GM21723 (cell line): Measurements from ENCODE around the gene MBIP.
"Not testable (repeated sequence)": the region's sequence is repeated elsewhere in the genome, so short reads cannot be mapped to it uniquely, and the experiment has no call there.

ENCODE experiments used
- ATAC-seq: cut with Tn5 transposase; IDR thresholded peaks from one replicate; pipeline ENCODE4 v1.9.1; 2021; ENCODE audit warnings: mild to moderate bottlenecking, moderate library complexity; ENCODE audit not compliant: unreplicated experiment

Gene MBIP

GRCh38 chr14:36320200-36320896 lies at the start of gene MBIP:
Gene MBIP (minus strand): TSS chr14:36320637. CDS start chr14:36320588, 49 bp downstream.
- peak; percentile 98 for ATAC-seq

GRCh38 chr14:36367985-36368774 lies 47.7 kb upstream of the MBIP start:
- no peak for ATAC-seq

- no peak for ATAC-seq
Measured at GRCh38 chr14:36365766-36366165, 45.3 kb upstream of the MBIP start.

- ATAC-seq: no peak
Measured at GRCh38 chr14:36363704-36364103, 43.3 kb upstream of the MBIP start.

GRCh38 chr14:36362648-36363047 lies 42.2 kb upstream of the MBIP start:
- no peak for ATAC-seq

GRCh38 chr14:36361210-36361853 lies 40.9 kb upstream of the MBIP start:
- ATAC-seq: no peak

GRCh38 chr14:36356862-36357261 lies 36.4 kb upstream of the MBIP start:
- no peak for ATAC-seq

GRCh38 chr14:36346052-36346451 lies 25.6 kb upstream of the MBIP start:
- ATAC-seq: no peak

- no peak for ATAC-seq
Measured at GRCh38 chr14:36344211-36344610, 23.8 kb upstream of the MBIP start.

- not testable (repeated sequence) for ATAC-seq
Measured at GRCh38 chr14:36341811-36342210, 21.4 kb upstream of the MBIP start.

GRCh38 chr14:36340276-36340890 lies 19.9 kb upstream of the MBIP start:
- ATAC-seq: no peak

GRCh38 chr14:36339816-36340215 lies 19.4 kb upstream of the MBIP start:
- no peak for ATAC-seq

- no peak for ATAC-seq
Measured at GRCh38 chr14:36333119-36333518, 12.7 kb upstream of the MBIP start.

GRCh38 chr14:36327573-36327972 lies 7.1 kb upstream of the MBIP start:
- ATAC-seq: not testable (repeated sequence)

GRCh38 chr14:36325853-36326252 lies 5.4 kb upstream of the MBIP start:
- ATAC-seq: no peak

GRCh38 chr14:36324897-36325296 lies 4.5 kb upstream of the MBIP start:
- no peak for ATAC-seq

GRCh38 chr14:36320897-36321381 lies 502 bp upstream of the MBIP start:
- ATAC-seq: peak; percentile 33

- ATAC-seq: no peak
Measured at GRCh38 chr14:36319899-36320199, 588 bp downstream of the MBIP start.

GRCh38 chr14:36317650-36318049 lies 2.8 kb downstream of the MBIP start:
- ATAC-seq: no peak

- ATAC-seq: no peak
Measured at GRCh38 chr14:36316131-36316530, 4.3 kb downstream of the MBIP start.

GRCh38 chr14:36315159-36315853 lies 5.1 kb downstream of the MBIP start:
- peak; percentile 46 for ATAC-seq
